GM19351 (cell line): ENCODE results near the gene TRPV5.

Experiments used
- ATAC-seq: cut with Tn5 transposase; IDR thresholded peaks from one replicate; pipeline ENCODE4 v1.9.1; 2021; ENCODE audit warnings: mild to moderate bottlenecking, moderate library complexity; ENCODE audit not compliant: unreplicated experiment

Gene TRPV5

DNA sequence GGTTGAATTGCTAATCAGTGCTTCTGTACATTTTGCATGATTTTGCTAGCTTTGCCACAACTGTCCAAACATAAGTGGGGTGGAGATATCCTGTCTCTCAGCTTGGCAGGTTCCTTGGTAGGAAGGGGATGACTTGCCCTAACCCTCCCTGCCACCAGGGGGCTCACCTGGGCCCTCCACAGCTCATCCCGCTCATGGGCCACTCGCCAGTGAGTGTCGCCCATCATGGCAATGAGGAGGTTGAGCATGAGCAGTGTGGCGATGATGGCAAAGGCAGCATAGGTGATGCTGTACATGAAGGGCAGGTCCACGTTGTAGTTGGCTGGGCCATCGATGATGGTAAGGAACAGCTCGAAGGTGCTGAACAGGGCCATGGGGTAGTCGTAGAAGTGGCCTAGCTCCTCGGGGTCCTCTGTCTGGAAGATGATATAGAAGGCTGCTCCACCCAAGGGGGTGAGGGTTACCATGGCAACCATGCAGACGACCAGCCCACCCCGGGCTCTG, 60.2 kb downstream of the TRPV5 start:
- peak; percentile 92 for ATAC-seq

- no peak for ATAC-seq
These were observed 61.4 kb downstream of the TRPV5 start for GRCh38 chr7:142872106-142872675.

- ATAC-seq = no peak
These were observed 62.1 kb downstream of the TRPV5 start for GRCh38 chr7:142871260-142872105.

DNA sequence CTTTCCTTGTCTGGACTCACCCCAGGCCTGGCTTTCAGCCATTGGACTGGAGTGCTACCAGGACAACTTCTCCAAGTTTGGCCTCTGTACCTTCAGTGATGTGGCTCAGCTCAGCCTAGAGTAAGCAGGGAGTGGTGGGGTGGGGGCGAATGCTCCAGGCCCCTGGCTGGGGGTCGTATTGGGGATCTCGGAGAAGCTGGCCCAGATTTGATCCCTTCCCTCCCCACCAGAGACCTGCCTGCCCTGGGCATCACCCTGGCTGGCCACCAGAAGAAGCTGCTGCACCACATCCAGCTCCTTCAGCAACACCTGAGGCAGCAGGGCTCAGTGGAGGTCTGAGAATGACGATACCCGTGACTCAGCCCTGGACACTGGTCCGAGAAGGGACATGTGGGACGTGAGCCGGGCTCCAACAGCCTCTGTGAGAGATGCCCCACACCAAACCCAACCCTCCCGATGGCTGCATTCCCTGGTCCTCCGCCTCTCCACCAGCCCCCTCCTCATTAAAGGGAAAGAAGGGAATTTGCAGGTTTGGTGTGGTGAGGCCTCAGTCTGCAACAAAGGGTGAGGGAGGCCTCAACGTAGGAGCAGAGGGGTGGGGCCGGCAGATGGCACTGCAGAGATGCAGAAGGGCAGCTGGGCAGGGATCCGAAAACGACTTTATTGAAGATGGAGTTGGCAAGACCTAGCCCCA, 62.8 kb downstream of the TRPV5 start:
- ATAC-seq = no peak

GRCh38 chr7:142870147-142870559, 63.4 kb downstream of the TRPV5 start:
- ATAC-seq = no peak

GRCh38 chr7:142869434-142869833, 64.1 kb downstream of the TRPV5 start:
- ATAC-seq = no peak

DNA sequence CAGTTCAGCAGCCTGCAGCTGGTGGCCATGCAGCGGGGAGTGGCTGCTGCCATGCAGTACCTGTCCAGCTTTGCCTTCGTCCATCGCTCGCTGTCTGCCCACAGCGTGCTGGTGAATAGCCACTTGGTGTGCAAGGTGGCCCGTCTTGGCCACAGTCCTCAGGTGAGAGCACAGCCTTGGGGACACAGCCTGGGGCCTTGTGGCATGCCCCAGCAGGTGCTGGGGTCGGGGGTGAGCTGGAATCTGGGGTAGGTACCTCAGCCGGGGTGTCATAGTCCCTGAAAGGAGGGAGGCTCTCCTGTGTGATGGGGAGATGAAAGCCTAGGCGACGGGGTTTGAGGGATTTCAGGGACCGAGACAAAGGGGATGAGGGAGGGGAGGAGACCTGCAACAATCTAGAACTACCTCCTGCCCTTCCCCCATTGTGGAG, 64.5 kb downstream of the TRPV5 start:
- ATAC-seq = no peak

- ATAC-seq = no peak
These were observed 65.2 kb downstream of the TRPV5 start for GRCh38 chr7:142868188-142868985.

DNA sequence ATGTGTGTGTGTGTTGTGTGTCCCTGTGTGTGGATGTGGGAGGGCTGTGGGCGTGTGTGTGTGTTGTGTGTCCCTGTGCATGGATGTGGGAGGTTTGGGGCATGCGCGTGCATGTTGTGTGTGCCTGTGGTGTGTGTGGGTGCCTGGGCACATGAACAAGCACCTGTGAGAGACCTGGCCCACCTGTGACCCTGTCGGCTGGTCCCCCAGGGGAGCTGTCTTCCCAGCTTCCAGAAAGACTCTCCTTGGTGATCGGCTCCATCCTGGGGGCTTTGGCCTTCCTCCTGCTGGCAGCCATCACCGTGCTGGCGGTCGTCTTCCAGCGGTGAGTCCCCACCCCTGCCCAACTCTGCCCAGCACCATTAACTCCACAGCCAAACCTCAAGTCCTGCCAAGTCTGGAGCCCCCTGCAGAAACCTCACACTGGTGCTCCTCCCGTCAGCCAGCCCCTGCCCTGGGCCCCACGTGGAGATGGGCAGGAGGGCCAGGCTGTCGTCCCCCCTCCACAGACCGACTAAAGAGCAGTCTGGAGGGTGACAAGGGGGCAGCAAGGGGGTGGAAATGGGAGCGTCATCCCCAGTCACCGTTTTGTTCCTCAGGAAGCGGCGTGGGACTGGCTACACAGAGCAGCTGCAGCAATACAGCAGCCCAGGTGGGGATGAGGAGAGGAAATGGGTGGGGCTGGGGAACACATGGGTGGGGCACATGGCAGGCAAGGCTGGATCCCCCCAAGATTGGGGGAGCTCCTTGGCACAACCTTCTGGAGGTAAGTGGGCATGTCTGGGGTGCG, 66.0 kb downstream of the TRPV5 start:
- ATAC-seq = no peak

DNA sequence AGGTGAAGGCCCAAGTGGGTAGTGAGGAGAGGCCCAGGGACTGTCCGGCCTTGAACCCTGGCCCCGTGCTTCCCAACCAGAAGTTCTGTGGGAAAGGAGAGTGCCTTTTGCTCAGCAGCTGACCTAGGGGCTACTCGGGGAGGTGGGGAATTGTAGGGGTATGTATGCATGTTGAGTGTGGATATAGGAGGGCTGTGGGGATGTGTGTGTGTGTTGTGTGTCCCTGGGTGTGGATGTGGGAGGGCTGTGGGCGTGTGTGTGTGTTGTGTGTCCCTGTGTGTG, 66.5 kb downstream of the TRPV5 start:
- no peak for ATAC-seq

GRCh38 chr7:142866361-142867096, 67.0 kb downstream of the TRPV5 start:
- ATAC-seq = no peak

- ATAC-seq = no peak
These were observed 67.8 kb downstream of the TRPV5 start for GRCh38 chr7:142865766-142866165.

GRCh38 chr7:142864980-142865747, 68.4 kb downstream of the TRPV5 start:
- no peak for ATAC-seq

- no peak for ATAC-seq
These were observed 69.5 kb downstream of the TRPV5 start for GRCh38 chr7:142863891-142864685.

DNA sequence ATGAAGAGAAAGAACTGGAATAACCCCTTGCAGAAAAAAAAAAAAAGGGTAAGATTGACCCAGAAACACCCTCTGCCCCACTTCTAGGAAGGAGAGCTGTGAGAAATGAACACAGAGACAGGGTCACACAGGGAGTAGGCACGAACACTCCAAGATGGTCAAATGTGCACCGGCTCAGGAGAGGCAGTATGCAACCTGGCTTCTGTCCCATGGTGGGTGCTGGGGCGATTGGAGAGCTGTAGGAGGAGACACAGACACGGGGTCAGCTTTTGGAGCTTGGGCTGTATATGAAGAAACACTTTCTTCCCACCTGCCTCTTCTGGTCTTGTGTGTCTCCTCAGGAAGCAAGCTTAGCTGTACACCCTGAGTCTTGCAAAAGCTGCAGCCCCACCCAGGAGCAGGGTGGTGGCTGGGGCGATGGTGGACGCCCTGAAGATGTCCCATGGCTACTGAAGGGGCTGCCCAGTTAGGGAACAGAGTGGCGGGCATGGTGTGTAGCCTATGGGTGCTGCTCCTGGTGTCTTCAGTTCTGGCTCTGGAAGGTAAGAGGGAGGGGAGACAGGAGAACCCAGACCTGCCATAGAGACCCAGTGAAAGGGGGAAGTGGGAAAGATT, 70.7 kb downstream of the TRPV5 start:
- ATAC-seq = no peak

GRCh38 chr7:142862351-142862750, 71.2 kb downstream of the TRPV5 start:
- no peak for ATAC-seq

DNA sequence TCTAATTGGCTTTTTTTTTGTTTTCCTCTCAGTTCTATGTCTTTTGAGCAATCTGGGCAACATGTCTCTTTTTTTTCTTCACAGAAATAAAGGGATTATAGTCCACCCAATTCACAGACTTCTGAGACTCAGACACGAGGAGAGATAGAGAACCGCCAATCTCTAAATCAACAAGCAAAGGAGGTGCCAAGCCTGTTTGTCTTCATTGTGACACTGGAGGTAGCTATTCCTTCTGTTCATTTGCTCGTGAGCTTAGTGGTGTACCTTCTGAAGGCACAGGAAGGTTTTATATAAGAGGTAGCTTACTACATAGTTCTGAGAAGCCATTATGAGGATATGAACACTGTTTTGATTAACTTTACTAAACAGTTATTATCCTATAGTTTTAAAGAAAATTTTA, 72.6 kb downstream of the TRPV5 start:
- no peak for ATAC-seq

GRCh38 chr7:142859829-142860228, 73.7 kb downstream of the TRPV5 start:
- ATAC-seq = no peak
